A673 (cell line): ENCODE measurements around the gene ERAL1. TPM values are rescaled to one million over a fixed set of nuclear protein-coding genes. Genes with fewer than 3 reads are reported as not detected.

Source experiments
- BruUV-seq: library from RNA; stranded (reverse); fragments of 400-500 nt; replicated peaks from 2 replicates; lab custom pipeline; 2021; lab: Mats Ljungman, UMichigan
- CTCF ChIA-PET: fragments of 300-600 bp; sonication (Branson Sonifier 250); formaldehyde crosslinking; loops from one replicate; lab custom pipeline; 2022; ENCODE audit warnings: antibody characterized with exemption; lab: Charles Lee
- POLR2A ChIA-PET: fragments of 300-600 bp; sonication (Branson Sonifier 250); formaldehyde crosslinking; loops from one replicate; lab custom pipeline; 2022; ENCODE audit warnings: antibody characterized with exemption; ENCODE audit not compliant: low non-redundant PET; lab: Charles Lee
- DNase-seq: peaks from one replicate; pipeline ENCODE4 v3.0.0-alpha.2; 2015; ENCODE audit warnings: low spot score
- H3K27ac ChIP-seq: fragments of 200-600 bp; sonication (generic); 2 replicates; pipeline ENCODE4 v1.5.1; 2016; ENCODE audit warnings: mixed run types, low read depth, mild to moderate bottlenecking, mixed read lengths, antibody characterized with exemption, low read length; ENCODE audit not compliant: poor library complexity, severe bottlenecking
- H3K27me3 ChIP-seq: fragments of 200-600 bp; sonication (generic); replicated peaks from 2 replicates; pipeline ENCODE4 v1.6.1; 2017; ENCODE audit warnings: mixed run types, low read depth, mild to moderate bottlenecking, mixed read lengths, antibody characterized with exemption, low read length; ENCODE audit not compliant: insufficient read depth, poor library complexity
- H3K36me3 ChIP-seq: fragments of 200-600 bp; sonication (generic); 2 replicates; pipeline ENCODE4 v1.6.1; 2016; ENCODE audit warnings: mixed run types, mild to moderate bottlenecking, mixed read lengths, antibody characterized with exemption, low read length; ENCODE audit not compliant: insufficient read depth, poor library complexity, severe bottlenecking
- H3K4me1 ChIP-seq: fragments of 200-600 bp; sonication (generic); 2 replicates; pipeline ENCODE4 v1.6.1; 2017; ENCODE audit warnings: mixed run types, mild to moderate bottlenecking, mixed read lengths, antibody characterized with exemption, low read length; ENCODE audit not compliant: insufficient read depth, poor library complexity, severe bottlenecking
- H3K4me3 ChIP-seq: fragments of 200-600 bp; sonication (generic); 2 replicates; pipeline ENCODE4 v1.5.1; 2016; ENCODE audit warnings: low read depth, mixed run types, mild to moderate bottlenecking, mixed read lengths, low read length; ENCODE audit not compliant: poor library complexity, severe bottlenecking
- H3K9me3 ChIP-seq: fragments of 200-600 bp; sonication (generic); 2 replicates; pipeline ENCODE4 v1.6.1; 2016; ENCODE audit warnings: mixed run types, low read depth, mild to moderate bottlenecking, mixed read lengths, antibody characterized with exemption, low read length; ENCODE audit not compliant: poor library complexity, severe bottlenecking
- EZH2 ChIP-seq: fragments of 200-600 bp; sonication (generic); IDR thresholded peaks from 2 replicates; pipeline ENCODE4 v1.6.1; 2017; ENCODE audit warnings: borderline replicate concordance, low read depth, mild to moderate bottlenecking, mixed read lengths, antibody characterized with exemption, low read length; ENCODE audit not compliant: poor library complexity, severe bottlenecking
- intact Hi-C: fragments of 100-400 bp; cut with micrococcal nuclease; formaldehyde crosslinking; loops from one replicate; pipeline ENCODE4 v1.10.0; 2022; ENCODE audit not compliant: unreplicated experiment
- total RNA-seq: library from RNA; stranded (reverse); gene quantifications from 2 replicates; pipeline ENCODE4 v1.2.3, GENCODE V29; 2021
- TF ChIP-seq, protein P1 (sequence below): fragments of 300-800, 200-600 bp; sonication (generic); conservative IDR thresholded peaks from 2 replicates; pipeline ENCODE4 v1.5.1; 2017; ENCODE audit warnings: low read depth, mild to moderate bottlenecking, antibody characterized with exemption, low read length, moderate library complexity, mixed read lengths

ERAL1 gene
- total RNA-seq, 1 experiment from 2014 or later = 80.5 TPM

DNA sequence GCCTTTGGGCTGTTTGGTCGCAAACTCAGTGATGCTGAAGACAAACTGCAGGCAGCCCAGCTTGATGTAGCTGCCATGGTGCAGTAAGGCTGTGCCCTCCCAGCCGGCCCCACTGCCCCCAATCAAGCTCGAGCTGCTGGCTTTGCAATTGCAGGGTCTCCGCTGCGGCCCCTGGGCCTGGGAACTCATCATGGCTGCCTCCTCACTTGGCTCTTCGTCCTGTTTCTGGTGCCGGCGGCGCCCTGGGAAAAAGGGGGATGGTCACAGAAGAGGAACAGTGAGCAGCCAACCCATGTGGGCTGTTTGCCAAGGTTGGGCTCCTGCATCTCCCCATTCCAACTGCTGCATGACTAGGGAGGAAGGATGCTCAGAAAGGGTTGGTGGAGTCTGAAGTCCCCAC, 51.5 kb downstream of the ERAL1 start:
- DNase-seq = no peak
- TF ChIP-seq, protein P1, sequence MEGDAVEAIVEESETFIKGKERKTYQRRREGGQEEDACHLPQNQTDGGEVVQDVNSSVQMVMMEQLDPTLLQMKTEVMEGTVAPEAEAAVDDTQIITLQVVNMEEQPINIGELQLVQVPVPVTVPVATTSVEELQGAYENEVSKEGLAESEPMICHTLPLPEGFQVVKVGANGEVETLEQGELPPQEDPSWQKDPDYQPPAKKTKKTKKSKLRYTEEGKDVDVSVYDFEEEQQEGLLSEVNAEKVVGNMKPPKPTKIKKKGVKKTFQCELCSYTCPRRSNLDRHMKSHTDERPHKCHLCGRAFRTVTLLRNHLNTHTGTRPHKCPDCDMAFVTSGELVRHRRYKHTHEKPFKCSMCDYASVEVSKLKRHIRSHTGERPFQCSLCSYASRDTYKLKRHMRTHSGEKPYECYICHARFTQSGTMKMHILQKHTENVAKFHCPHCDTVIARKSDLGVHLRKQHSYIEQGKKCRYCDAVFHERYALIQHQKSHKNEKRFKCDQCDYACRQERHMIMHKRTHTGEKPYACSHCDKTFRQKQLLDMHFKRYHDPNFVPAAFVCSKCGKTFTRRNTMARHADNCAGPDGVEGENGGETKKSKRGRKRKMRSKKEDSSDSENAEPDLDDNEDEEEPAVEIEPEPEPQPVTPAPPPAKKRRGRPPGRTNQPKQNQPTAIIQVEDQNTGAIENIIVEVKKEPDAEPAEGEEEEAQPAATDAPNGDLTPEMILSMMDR = no peak
- no peak for TF ChIP-seq EZH2
- no TSS peak for BruUV-seq
- Histone ChIP-seq H3K36me3 (peaks cover 60% of the 10 kb centered on the region), H3K27me3 (no peaks in the 10 kb centered on the region), H3K27ac (no peak overlapping the region), H3K9me3 (no peaks in the 10 kb centered on the region), H3K4me1 (peaks cover 31% of the 10 kb centered on the region), H3K4me3 (no peak overlapping the region)
- POLR2A ChIA-PET = no interaction called here
- intact Hi-C loops = no loop called here
- CTCF ChIA-PET = no interaction called here

DNA sequence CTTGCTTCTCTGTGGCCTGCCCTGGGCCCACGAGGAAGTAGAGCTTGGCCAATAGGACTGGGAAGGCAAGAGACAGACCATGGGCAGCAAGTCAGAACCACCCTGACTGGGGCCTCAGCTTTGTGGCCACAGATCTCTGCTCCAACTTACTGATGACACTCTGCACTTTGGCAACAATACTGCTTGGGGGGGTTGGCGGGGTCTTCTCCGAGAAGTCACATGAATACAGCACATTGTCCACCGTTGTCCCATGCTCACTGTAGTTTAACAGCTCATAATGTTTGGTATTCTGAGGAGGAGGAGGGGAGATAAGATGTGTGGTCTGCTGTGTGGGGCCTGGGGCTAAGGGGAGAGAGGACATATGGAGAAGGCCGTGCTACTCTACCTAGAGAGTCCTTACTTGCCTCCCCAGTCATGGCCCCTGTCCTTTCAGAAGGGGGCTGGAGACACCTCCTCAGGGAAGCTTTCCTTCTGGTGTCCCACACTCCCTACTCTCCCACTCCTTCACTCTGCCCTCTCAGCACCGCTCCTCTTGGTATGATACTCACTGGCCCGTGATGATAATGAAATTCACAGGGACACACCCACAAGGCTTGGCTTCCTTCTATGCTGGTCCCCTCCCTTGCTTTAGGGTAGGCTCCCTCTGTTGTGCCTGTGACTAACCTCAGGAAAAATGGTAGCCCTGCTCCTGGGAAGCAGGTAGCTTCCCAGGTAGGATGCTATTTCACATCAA, 52.1 kb downstream of the ERAL1 start:
- Histone ChIP-seq H3K4me1 (peaks cover 25% of the 10 kb centered on the region), H3K36me3 (peaks cover 66% of the 10 kb centered on the region), H3K27ac (no peak overlapping the region), H3K9me3 (no peaks in the 10 kb centered on the region), H3K27me3 (no peaks in the 10 kb centered on the region), H3K4me3 (no peak overlapping the region)
- ChIA-PET CTCF (interaction anchor here (0.6 kb wide), 1 partner anchor 8 kb away, joined by 4 read pairs; no protein-coding TSS in a partner anchor), POLR2A (no interaction called here)
- intact Hi-C loops = no loop called here
- no peak for TF ChIP-seq EZH2
- TF ChIP-seq, protein P1 = no peak
- BruUV-seq = no TSS peak
- no peak for DNase-seq

DNA sequence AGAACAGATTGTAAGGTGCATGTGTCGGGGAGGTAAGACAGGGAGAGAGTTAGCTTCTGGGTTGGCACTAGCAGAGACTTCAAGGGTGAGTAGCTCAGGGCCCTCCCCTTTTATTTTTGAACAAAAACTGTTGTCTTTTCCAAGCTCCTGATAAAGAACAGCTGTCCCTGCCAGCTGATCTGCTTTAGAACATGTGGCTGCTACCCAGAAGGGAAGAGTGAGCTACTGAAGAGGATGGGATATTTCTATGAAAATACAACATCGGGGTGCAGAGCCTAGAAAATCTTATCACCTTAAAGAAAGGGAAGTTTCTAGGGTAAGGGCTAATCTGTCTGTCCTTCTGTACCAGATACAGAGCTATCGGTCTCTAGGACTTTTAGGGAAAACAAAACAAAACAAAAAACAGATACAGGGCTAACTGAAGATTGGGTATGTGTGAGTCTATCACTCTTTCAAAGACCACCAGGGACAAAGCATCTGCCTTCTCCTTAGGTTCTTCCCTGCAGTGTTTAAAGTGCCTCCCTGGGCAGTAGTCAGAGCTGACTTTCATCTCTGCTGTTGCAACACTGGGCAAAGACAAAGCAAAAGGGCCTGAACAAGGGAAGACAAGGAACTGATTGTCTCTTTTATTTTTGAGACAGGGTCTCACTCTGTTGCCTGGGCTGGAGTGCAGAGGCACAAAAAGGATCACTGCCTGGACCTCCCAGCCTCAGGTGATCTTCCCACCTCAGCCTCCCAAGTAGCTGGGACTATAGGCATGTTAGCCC, 53.1 kb downstream of the ERAL1 start:
- POLR2A ChIA-PET = no interaction called here

More for the DNA sequence above, 53.1 kb downstream of the ERAL1 start:
- intact Hi-C loops = no loop called here
- Histone ChIP-seq H3K4me3 (no peak overlapping the region), H3K36me3 (peaks cover 76% of the 10 kb centered on the region), H3K9me3 (no peaks in the 10 kb centered on the region), H3K27me3 (no peaks in the 10 kb centered on the region), H3K27ac (peak overlapping the region; percentile 21), H3K4me1 (peaks cover 21% of the 10 kb centered on the region)
- CTCF ChIA-PET = interaction anchor here (0.6 to 1.0 kb wide), 2 partner anchors 14 to 209 kb away, joined by 4 read pairs; no protein-coding TSS in a partner anchor
- no peak for DNase-seq
- TF ChIP-seq, protein P1 = no peak
- TF ChIP-seq EZH2 = no peak
- BruUV-seq = no TSS peak
